Muscle layer of duodenum (tissue), 2 donors: Measurements from ENCODE around the gene DENND5B.
"Not testable (repeated sequence)": the region's sequence is repeated elsewhere in the genome, so short reads cannot be mapped to it uniquely, and the experiment has no call there.

Source experiments
- H3K27ac ChIP-seq: one replicate; pipeline ENCODE4 v1.7.0; 2013; ENCODE audit warnings: mild to moderate bottlenecking, low read length
- H3K27me3 ChIP-seq: one replicate; pipeline ENCODE4 v1.7.0; 2013; ENCODE audit warnings: low read depth, mild to moderate bottlenecking, control low read depth, low read length
- H3K36me3 ChIP-seq, 2 donors: one replicate each; pipeline ENCODE4 v1.7.0; 2013; ENCODE audit warnings: low read length in 2 of 2, control low read depth in 1 of 2, mild to moderate bottlenecking in 1 of 2; ENCODE audit not compliant: insufficient read depth in 2 of 2, control insufficient read depth in 1 of 2
- H3K4me1 ChIP-seq, 2 donors: one replicate each; pipeline ENCODE4 v1.7.0; 2013; ENCODE audit warnings: low read length in 2 of 2, mild to moderate bottlenecking in 2 of 2, control low read depth in 1 of 2, moderate library complexity in 1 of 2; ENCODE audit not compliant: insufficient read depth in 2 of 2, control insufficient read depth in 1 of 2
- H3K4me3 ChIP-seq, 2 donors: one replicate each; pipeline ENCODE4 v1.7.0; 2013; ENCODE audit warnings: low read length in 2 of 2, low read depth in 1 of 2, mild to moderate bottlenecking in 1 of 2
- H3K9me3 ChIP-seq, 2 donors: one replicate each; pipeline ENCODE4 v1.7.0; 2013; ENCODE audit warnings: low read length in 2 of 2, control low read depth in 1 of 2, mild to moderate bottlenecking in 1 of 2; ENCODE audit not compliant: control insufficient read depth in 1 of 2
- donor health status: healthy.

The DENND5B gene

DNA sequence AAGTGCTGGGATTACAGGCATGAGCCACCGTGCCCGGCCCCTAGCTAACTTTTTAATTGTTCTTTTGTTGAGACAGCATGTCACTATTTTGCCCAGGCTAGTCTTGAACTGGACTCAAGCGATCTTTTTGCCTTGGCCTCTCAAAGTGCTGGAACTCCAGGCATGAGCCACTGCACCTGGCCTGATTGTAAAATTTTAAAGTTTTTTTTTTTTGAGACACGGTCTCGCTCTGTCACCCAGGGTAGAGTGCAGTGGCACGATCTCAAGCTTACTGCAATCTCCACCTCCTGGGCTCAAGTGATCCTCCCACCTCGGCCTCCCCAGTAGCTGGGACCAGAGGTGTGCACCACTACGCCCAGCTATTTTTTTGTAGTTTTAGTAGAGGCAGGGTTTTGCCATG is 185.9 kb downstream of the DENND5B start:
- no peaks in the 10 kb centered on the region for H3K9me3 ChIP-seq
- no peak overlapping the region for H3K27ac ChIP-seq

DNA sequence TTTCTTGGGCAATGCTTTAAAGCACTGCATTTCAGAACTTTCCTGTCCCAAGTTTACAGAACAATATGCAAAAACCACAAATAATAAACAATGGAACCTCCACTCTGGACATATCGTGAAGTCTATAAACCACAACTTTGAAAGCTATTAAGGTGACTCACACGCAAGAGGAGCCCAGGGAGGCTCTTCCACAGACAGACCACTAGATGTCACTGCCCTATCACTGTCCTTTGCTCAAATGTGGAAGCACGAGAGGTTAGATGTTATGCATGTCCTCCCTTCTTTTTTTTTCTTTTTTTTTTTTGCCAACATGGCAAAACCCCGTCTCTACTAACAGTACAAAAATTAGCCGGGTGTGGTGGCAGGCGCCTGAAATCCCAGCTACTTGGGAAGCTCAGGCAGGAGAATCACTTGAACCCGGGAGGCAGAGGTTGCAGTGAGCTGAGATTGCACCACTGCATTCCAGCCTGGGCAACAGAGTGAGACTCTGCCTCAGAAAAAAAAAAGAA is 187.8 kb downstream of the DENND5B start:
- H3K27me3 ChIP-seq, H3K4me3 ChIP-seq, H3K4me1 ChIP-seq, H3K27ac ChIP-seq, H3K9me3 ChIP-seq: not testable (repeated sequence)
- peaks cover 0 to 13% of the 10 kb centered on the region in 2 donors for H3K36me3 ChIP-seq

More for the DNA sequence above, 185.9 kb downstream of the DENND5B start:
- peaks cover 0 to 5% of the 10 kb centered on the region in 2 donors for H3K4me1 ChIP-seq
- H3K4me3 ChIP-seq, result no peak overlapping the region
- H3K36me3 ChIP-seq, result peaks cover 0 to 13% of the 10 kb centered on the region in 2 donors
- no peaks in the 10 kb centered on the region for H3K27me3 ChIP-seq

DNA sequence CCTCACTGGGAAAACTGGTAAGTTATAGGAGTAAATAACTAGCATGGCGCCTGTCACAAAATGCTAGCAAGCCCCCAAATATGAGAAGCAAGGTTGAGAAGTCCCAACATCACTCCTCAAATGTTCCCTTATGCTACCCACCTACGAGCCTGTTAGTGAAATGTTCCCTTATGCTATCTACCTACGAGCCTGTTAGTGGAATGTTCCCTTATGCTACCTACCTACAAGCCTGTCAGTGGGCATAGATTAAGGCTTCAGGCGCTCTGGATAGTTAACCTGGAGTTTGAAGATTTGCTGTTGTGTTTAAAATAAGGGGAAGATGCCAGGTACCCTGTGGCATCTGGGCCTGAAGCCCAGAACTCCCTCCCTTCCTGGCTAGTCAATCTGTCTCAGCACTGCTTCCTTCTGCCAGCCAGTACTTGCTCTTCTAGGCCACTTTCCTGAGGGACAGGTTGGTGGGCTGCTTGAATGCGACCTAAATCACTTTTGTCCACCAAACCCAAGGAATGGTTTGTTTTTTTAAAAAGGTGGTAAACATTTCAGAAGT is 197.9 kb downstream of the DENND5B start:
- no peaks in the 10 kb centered on the region for H3K9me3 ChIP-seq
- peaks cover 10 to 38% of the 10 kb centered on the region in 2 donors for H3K36me3 ChIP-seq

DNA sequence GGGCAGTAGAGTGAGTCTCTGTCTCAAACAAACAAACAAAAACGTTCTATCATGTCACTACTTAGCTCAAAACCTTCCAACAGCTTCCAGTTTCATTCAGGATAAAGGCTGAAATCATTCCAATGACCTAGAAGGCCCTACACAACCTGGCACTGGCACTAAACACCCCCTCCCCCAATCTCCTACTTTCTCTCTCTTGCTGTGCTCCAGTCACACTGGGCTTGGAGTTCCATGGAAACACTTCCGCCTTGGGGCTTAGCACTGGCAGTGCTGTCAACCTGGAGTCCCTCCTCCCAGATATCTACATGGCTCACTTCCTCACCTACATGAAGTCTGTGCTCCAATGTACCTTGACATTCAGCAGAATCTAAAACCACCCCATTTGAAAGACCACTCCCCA is 199.9 kb downstream of the DENND5B start:
- no peaks in the 10 kb centered on the region for H3K9me3 ChIP-seq
- H3K4me3 ChIP-seq, result no peak overlapping the region
- H3K27me3 ChIP-seq, result no peaks in the 10 kb centered on the region
- H3K36me3 ChIP-seq, result peaks cover 10 to 46% of the 10 kb centered on the region in 2 donors
- H3K4me1 ChIP-seq, result no peaks in the 10 kb centered on the region
- no peak overlapping the region for H3K27ac ChIP-seq

More for the DNA sequence above, 197.9 kb downstream of the DENND5B start:
- Histone ChIP-seq H3K4me1 (no peaks in the 10 kb centered on the region), H3K27me3 (no peaks in the 10 kb centered on the region), H3K4me3 (no peak overlapping the region), H3K27ac (no peak overlapping the region)

DNA sequence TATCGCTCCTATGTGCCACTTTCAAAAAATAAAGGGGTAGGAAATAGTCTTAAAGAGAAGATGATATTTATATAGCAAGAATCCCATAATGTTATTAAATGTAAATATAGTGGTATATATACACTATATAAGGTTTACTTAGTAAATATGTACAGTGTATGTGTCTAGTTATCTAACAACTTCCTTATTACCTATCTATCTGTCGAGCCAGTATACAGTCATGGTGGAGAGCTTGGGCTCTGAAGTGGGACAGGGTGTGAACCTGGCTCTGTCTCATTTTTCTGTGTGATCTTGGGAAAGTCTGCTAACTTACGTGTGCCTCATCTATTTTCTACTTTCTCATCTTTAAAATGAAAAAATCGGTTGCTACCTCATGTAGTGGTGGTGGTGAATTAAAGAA is 202.2 kb downstream of the DENND5B start:
- H3K27ac ChIP-seq, result no peak overlapping the region
- H3K27me3 ChIP-seq, result no peaks in the 10 kb centered on the region
- no peaks in the 10 kb centered on the region for H3K4me1 ChIP-seq
- H3K36me3 ChIP-seq, result peaks cover 10 to 48% of the 10 kb centered on the region in 2 donors
- H3K9me3 ChIP-seq, result no peaks in the 10 kb centered on the region
- H3K4me3 ChIP-seq, result no peak overlapping the region

DNA sequence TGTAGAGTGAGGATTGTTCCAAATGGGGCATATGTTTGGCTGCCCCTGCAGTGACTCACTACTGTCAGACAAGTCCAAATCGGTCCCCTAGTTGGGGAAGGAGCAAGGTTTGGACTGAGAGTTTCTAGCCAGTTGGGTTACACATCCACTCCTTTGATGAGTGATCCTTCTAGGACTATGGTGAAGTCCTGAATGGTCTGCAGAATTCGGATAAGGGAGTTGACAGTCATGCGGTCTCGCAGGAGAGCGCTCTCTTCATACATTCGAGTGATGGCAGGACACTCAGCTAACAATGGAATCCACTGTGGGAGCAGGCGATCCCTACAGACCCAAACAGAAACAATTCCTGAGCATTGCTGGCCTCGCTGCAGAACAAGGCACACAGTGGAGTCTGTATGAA is 203.5 kb downstream of the DENND5B start:
- H3K27ac ChIP-seq, result no peak overlapping the region
- H3K9me3 ChIP-seq, result no peaks in the 10 kb centered on the region
- no peak overlapping the region for H3K4me3 ChIP-seq
- peaks cover 10 to 41% of the 10 kb centered on the region in 2 donors for H3K36me3 ChIP-seq
- H3K4me1 ChIP-seq, result no peaks in the 10 kb centered on the region
- no peaks in the 10 kb centered on the region for H3K27me3 ChIP-seq

DNA sequence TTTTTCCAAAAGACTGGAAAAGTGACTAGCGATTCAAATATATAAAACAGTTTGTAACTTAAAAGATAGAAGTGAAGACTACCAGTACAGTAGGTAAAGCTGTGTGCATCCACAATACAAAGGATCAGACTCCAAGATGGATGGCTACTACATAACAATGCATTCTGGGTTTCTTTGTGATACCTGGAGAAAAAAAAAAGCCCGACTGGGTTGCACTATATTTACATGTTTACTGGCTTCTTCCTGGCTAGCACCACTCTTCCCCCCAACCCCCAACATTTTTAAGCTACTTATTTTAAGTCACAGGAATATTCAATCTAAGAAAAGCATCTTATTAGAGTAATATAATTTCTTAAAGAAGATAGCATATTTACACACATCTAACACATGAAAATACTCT is 203.9 kb downstream of the DENND5B start:
- H3K9me3 ChIP-seq, result no peaks in the 10 kb centered on the region
- peaks cover 10 to 41% of the 10 kb centered on the region in 2 donors for H3K36me3 ChIP-seq
- no peak overlapping the region for H3K27ac ChIP-seq
- no peak overlapping the region for H3K4me3 ChIP-seq
- H3K27me3 ChIP-seq, result no peaks in the 10 kb centered on the region
- H3K4me1 ChIP-seq, result no peaks in the 10 kb centered on the region

DNA sequence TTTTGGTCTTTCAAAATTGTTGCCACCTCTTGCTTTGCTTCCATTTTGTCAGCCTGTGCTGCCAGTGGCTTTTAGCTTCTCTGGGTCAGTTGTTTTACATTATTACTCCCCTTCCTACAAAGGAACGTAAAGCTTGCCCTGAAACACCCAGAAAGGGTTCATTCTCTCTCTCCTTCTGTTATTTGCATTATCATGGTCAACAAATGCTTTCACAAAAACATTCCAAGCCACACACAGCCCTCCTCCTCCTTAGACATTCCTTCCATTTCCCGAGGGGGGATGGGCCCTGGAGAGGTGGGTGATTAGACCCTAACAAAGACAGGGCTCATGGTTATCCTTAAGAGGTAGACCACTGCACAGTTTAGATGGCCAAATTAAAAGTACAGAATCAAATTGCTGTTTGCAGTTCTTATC is 204.6 kb downstream of the DENND5B start:
- no peaks in the 10 kb centered on the region for H3K4me1 ChIP-seq
- H3K4me3 ChIP-seq, result no peak overlapping the region
- no peak overlapping the region for H3K27ac ChIP-seq
- H3K27me3 ChIP-seq, result no peaks in the 10 kb centered on the region
- peaks cover 10 to 40% of the 10 kb centered on the region in 2 donors for H3K36me3 ChIP-seq
- H3K9me3 ChIP-seq, result no peaks in the 10 kb centered on the region

DNA sequence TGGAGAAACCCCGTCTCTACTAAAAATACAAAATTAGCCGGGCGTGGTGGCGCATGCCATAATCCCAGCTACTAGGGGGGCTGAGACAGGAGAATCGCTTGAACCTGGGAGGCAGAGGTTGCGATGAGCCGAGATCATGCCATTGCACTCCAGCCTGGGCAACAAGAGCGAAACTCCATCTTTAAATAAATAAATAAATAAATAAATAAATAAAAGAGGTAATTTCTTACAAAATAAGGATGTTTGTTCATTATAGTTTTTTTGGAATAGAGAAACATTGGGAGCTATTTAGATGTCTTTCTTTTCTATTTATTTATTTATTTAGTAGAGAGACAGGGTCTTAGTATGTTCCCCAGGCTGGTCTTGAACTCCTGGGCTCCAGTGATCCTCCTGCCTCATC is 213.7 kb downstream of the DENND5B start:
- H3K36me3 ChIP-seq, H3K4me1 ChIP-seq: not testable (repeated sequence)

DNA sequence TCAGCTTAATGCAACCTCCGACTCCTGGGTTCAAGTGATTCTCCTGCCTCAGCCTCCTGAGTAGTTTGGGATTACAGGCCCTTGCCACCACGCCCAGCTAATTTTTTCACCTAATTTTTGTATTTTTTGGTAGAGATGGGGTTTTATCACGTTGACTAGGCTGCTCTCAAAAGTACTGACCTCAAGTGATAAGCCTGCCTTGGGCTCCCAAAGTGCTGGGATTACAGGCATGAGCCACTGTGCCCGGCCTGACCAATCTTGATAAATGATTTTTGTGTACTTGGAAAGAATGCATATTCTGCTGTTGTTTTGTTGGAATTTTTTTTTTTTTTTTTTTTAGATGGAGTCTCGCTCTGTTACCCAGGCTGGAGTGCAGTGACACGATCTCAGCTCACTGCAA is 215.5 kb downstream of the DENND5B start:
- not testable (repeated sequence) for H3K27me3 ChIP-seq, H3K4me3 ChIP-seq, H3K27ac ChIP-seq, H3K36me3 ChIP-seq, H3K9me3 ChIP-seq, H3K4me1 ChIP-seq

More for the DNA sequence above, 213.7 kb downstream of the DENND5B start:
- H3K4me3 ChIP-seq, H3K27me3 ChIP-seq, H3K27ac ChIP-seq, H3K9me3 ChIP-seq: not testable (repeated sequence)

DNA sequence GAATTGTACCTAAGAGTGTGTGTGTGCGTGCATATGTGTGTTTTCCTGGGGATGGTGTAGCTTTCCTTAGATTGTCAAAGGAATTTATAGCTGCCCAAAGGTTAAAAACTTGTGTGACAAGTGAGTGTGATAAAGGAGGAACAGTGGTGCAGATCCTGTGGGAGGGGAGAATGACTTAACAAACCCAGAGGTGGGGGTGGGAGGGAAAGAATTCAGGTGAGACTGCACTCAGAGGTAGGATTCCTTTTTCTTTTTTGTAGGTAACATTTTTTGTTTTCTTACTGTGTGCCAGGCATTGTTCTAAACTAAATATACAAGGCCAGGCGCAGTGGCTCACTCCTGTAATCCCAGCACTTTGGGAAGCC is 219.7 kb downstream of the DENND5B start:
- no peaks in the 10 kb centered on the region for H3K36me3 ChIP-seq
- no peaks in the 10 kb centered on the region for H3K27me3 ChIP-seq
- no peaks in the 10 kb centered on the region for H3K4me1 ChIP-seq
- no peak overlapping the region for H3K27ac ChIP-seq
- H3K4me3 ChIP-seq, result no peak overlapping the region
- no peaks in the 10 kb centered on the region for H3K9me3 ChIP-seq
